ENCODE results near the gene OLAH.

OLAH gene

DNA sequence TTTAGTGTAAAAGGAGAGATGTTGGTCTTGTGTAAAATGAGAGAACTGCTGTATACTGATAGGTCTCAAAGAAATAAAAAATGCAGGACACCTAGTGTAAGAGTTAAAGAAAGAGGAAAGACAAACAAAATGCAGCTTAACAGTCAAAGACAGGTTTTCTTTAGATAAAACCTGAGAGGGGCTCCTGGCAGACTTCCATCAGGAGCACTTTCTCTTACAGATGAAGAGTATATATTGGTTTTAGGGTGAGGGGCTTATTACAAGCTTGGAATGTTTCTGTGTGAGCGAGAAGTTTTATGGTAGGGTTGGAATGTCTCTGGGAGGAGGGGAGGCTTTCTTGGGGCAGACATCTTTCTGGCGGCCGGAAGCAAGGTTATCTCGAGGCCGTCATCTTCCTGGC lies 28.6 kb downstream of the OLAH start:
- no peak for DNase-seq

DNA sequence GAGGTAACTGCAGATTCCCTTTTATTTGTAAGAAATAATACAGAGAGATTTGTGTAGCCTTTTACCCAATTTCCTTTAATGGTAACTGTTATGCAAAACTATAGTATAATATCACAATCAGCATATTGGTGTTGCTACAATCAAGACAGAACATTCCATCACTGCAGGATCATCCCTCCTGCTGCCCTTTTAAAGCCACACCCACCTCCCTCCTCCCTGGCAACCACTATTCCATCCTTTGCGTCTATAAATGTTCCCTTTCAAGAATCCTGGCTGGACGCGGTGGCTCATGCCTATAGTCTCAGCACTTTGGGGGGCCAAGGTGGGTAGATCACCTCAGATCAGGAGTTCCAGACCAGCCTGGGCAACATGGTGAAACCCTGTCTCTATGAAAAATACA lies 31.7 kb downstream of the OLAH start:
- DNase-seq, result no peak

DNA sequence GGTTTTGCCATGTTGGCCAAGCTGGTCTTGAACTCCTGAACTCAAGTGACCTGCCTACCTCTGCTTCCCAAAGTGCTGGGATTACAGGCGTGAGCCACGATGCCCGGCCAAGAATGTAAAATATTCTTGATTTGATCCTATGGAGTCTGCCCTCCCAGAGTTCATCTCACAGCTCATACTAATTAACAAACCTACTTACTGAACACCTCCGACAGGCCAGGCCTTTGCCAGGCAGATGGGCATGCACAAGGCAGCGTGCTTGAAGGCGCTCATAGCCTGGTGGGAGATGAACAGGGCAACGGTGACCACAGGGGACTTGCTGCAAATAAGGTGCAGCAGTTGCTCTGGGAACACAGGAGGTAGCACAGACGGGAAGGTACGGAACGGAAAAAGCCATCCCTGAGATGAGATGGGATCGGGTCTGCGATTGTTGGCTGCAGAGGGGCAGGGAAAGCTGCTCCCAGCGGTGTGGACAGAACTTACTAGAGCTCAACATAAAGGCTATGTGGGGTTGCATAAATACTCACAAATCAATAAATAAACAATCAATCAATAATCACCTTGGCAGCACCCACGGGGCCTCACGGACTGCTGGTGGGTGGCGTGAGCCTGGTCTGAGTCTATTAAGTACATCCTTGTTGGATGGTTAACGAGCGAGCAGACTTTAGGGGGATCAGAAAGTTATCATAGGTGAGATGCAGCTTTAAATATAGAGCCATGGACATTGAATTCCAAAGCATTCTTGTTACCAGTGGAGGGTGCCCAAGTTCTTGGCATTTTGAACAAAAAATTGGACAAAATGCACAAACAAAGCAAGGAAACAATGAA lies 40.1 kb downstream of the OLAH start:
- DNase-seq, result no peak

DNA sequence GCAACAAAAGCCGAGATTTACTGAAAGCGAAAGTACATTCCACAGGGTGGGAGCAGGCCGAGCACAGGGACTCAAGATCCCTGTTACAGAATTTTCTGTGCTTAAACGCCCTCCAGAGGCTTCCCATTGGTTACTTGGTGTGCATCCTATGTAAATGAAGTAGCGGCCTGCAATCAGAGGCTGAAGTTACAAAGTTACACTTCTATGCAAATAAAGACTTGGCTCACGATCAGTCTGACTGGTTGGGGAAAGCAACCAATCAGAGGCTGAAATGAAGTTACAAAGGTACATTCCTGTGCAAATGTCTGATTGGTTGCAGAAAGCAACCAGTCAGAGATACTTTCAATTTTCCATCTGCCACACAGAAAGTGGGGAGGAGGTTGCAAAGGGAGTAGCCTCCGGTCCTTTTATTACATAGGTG lies 40.8 kb downstream of the OLAH start:
- DNase-seq, result peak in 1 of 2 donors; percentile 65

DNA sequence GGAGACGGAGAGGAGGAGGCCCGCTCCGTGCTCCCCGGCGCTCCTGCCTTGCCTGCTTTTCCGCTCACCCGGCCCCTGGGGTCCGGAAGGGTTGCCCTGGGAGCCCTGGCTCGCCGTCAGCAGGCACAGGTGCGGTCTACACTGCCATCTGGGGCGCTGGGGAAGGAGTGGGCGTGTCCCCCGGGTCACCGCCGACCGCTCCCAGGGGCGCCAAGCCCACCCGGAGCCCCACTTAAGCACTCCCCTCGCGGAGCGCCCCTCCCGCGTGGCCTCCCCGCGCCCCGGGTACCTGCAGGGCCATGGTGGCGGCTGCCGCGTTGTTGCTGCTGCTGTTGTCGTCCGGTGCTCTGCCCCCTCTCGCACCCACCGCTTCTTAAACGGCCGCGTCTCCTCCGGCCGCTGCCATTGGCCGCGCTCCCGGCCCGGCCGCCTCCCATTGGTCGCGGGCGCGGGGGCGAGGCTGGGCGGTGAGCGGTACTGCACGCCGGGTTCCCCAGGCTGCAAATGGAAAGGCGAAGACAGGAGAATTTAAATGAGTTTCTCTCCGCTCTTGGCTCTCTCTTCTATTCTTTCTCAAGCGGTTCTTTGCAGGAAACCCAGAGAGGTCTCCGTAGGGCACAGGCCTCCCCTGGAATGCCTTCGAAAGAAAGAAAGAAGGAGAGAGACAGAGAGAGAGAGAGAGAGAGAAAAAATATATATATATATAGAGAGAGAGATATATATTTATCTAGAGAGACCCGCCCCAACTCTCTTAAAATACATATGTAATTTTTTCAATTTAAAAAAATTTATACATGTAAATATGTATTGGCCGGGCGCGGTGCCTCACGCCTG lies 44.9 kb downstream of the OLAH start, which contains the start of gene ACBD7:
Gene ACBD7 (minus strand): TSS at position 349 of the 834 bp plus-strand sequence. CDS start 48 bp downstream, at position 301.
- DNase-seq, result peak; percentile 78 to 80

DNA sequence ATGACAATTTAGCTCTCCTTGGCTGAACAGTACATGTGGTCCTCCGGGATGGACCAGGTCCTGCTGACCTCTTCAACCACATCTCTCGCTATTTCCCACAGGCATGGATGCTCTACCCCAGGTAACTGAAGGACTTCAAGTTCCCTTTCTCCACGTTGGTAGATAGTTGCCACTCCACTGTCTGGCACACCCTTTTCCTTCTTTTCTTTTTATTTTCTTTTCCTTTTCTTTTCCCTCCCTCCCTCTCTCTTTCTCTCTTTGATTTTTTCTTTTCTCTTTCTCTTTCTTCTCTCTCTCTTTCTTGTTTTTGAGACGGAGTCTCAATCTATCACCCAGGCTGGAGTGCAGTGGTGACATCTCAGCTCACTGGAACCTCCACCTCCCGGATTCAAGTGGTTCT lies 47.7 kb downstream of the OLAH start:
- no peak for DNase-seq

DNA sequence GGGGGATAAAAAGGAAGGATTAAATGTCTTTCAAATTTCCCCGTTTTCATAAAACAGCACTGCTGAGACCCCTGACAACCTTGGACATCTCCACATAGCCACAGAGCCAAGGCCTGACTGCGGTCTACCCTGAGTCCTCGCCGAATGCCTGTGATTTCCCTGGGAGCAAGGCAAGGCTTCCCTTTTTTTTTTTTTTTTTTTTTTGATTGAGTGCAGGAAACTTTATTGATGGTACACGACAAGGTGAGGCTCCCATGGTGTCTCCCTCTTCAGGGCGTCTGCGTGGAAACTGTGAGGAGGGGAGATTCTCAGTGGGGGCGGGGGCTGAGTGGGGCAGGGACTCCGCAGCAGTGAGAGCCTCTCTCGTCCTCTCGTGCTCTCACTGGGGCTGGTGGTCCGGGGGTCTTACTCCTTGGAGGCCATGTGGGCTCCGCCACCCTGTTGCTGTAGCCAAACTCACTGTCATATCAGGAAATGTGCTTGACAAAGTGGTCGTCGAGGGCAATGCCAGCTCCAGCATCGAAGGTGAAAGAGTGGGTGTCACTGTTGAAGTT lies 49.2 kb downstream of the OLAH start:
- DNase-seq, result no peak

DNA sequence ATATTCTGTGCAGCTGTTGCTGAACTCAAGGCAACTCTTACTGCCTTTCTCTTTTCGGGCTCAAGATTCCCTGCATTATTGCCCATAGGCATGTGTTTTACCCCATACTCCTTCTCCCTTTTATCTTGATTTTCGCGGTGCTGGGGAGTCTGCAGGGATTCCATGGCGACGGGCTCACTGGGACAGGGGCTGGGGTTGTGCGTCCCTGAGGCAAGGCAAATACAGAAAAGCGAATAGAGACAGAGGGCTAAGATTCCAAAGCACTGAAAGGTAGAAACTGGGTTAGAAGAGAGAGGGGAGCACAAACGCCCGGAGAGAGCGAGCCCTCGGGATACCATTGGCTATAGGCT lies 52.9 kb downstream of the OLAH start:
- DNase-seq, result no peak

DNA sequence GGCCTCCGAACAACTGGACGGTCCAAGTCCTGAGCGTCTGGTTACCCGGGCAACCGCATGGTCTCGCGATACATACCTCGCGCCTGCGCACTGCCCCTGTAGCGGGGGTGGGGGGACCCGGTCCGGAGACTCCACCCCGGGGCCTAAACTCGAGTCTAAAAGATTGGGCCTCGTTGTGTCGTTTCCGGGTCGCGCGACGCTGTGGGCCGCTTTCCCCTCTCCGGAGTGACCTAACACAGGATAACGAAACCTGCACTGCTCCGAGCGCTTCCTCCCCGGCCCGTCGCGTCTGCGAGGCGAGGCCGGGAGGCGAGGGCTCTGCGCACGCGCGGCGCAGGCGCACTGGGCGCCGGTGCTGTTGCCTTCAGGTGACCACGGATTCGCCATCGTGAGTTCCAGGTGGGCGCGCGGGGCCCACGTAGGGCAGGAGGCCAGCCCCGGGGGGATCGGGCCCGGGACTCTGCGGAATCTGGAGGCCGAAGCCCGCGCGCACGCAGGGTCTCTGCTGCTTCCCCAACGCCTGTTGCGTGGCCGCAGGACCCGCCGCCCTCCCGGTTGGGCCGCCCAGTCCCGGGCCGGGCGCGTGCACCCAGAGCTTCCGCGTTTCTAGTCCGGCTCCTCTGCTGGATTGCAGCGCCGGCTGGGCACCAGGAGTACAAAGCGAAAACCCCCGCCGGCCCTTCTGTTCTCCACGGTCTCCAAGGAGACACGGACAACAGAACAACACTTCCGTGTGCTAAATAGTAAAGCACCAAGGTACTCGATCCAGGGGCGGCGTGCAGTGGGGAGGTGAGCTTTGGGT lies 53.5 kb downstream of the OLAH start, which contains the start of gene RPP38:
Gene RPP38 (plus strand): TSS at position 345 of the 802 bp plus-strand sequence. CDS start 5,960 bp downstream, outside the sequence.
- DNase-seq, result peak; percentile 93 to 94

DNA sequence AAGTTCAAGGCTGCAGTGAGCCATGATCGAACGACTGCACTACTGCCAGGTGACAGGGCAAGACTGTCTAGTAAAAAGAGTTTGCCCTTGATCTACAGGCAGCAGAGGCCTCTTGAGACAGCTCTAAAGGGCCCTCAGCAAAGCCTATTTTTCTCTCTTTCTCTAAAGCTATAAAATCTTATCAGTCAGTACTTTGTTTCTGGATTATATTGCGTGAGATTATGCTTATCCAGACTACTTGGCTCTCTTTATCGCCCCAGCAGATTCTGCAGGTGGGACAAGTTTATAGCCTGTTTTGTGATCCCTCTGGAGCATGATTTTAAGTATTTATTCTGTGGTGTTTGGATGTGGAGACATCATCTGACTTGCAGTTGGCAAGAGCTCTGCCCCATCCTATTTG lies 56.1 kb downstream of the OLAH start:
- DNase-seq, result no peak

DNA sequence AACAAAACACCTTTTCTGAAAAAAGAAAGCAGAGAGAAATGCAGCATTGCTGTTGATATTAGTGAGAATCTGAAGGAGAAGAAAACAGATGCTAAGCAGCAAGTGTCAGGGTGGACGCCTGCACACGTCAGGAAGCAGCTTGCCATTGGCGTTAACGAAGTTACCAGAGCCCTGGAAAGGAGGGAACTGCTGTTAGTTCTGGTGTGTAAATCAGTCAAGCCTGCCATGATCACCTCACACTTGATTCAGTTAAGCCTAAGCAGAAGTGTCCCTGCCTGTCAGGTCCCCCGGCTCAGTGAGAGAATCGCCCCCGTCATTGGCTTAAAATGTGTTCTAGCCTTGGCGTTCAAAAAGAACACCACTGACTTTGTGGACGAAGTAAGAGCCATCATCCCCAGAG lies 59.8 kb downstream of the OLAH start:
- DNase-seq, result no peak

DNA sequence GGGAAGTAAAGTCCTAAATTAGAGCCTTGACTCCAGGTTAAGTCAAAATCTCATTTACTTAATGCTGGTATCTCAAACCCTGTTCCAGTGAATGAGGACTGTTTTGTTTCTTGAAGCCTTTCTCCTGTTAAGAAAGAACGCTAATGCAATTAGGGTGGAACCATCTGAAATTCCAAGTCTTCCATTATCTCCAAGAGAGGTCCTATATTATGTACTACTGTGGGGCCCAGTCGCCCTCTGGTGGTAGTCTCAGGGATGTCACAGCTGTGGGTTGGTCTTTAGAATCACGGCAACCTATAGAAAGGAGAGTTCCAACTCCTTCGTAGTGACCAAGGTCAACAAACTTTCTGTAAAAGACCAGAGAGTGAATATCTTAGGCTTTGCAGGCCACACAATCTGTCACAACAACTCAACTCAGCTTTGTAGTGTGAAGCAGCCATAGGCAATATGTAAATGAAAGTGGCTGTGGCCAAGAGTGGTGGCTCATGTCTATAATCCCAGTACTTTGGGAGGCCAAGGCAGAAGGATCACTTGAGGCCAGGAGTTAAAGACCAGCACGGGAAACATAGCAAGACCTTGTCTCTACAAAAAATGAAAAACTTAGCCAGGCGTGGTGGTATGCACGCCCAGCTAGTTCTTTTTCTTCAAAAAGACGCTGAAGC lies 62.7 kb downstream of the OLAH start:
- DNase-seq, result peak; percentile 66 to 69

DNA sequence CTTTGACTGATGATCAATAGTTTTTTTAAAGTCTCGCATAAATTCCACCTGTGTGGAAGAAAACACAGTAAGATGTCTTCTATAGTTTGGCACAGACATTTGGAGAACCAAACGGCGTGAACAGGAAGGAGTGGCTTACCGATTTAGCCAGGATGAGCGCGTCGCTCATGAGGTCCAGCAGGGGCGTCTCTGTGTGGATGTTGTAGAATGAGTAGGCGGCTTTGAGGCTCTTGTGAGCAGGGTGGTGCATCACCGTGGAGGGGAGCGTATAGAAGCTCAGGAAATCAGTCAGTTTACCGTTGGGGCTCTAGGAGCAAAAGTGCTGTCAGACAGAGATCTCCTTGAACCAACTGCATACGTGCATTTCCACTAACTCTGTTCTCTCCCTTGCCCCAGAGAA lies 68.9 kb downstream of the OLAH start:
- DNase-seq, result no peak

DNA sequence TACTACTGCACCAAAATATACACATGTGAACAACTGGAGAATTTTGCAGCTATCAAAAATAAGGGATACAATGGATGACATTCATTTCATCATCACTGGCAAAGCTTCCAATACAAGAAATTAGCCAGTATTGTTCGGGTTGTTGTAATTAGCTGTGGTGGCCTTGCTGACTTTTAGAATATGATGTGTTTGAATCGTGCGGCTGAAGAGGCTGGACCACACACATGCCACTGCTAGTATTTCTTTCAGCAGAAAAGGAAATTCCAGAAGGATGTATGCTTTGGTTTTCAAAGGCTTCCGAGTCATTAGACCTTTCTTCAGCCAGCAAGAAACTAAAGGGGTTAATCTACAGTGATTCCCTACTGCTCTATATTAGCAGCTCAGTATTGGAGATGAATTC lies 70.0 kb downstream of the OLAH start:
- no peak for DNase-seq

DNA sequence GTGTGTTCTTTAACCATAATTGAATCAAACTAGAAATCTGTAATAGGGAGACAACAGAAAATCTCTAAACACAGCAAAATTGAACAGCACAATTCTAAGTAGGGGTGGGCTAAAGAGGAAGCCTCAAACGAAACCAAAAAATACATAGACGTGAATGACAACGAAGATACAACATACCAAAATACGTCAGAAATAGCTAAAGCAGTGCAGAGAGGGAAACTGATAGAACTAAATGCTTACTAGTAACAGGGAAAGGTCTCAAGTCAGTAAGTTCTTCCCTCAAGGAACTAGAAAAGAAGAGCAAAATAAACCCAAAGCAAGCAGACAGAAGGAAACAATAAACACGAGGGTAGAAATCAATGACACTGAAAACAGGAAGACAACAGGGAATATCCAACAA lies 72.5 kb downstream of the OLAH start:
- no peak for DNase-seq

DNA sequence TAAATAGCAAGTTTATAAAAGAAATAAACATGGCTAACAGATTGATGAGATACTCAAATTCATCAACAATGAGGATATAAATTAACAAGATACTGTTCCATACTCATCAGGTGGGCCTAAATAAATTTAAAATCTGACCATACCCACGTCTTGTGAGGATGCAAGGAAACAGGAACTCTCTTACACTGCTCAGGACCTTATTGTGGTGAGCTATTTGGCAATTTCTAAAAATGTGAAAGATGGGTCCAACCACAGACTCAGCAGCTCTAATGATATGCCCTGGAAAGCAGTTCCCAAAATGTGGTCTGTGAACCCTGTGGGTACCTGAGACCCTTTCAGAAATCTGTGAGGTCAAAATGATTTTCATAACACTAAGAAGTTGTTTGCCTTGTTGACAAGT lies 74.9 kb downstream of the OLAH start:
- DNase-seq, result no peak

DNA sequence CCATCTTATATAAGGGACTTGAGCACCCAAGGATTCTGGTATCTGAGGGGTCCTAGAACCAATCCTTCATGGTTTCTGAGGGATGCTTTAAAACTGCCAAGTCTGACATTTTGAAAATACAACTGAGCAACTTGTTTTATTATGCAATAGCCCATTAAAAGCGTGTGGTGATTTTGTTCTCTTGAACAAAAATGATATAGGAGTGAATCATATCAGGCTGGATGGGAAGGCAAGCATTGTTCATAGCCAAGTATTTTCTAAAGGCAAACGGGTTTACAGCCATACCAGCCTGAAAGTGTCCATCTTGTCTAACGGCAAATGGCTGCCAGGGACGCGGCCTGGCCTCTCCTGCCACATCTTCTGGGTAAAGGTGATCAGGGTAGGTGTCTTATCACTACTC lies 76.8 kb downstream of the OLAH start:
- DNase-seq, result no peak

DNA sequence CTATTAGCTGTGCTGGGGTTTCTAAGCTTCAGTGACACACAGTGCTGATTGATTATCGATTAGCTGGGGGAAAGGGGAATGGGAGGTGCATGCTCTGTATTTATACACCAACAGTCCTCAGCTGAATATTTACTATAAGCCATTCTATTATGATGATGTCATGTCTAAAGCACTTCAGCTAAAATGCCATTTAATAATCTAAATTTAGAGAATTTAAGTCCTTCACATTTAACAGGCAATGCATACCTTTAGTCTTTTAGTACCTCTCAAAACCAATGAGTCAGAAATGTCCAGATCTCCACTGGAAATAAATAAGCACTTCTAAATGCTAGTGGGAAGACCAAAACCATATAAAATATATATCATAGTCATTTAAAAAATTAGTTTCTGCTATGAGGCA lies 78.0 kb downstream of the OLAH start:
- DNase-seq, result no peak

DNA sequence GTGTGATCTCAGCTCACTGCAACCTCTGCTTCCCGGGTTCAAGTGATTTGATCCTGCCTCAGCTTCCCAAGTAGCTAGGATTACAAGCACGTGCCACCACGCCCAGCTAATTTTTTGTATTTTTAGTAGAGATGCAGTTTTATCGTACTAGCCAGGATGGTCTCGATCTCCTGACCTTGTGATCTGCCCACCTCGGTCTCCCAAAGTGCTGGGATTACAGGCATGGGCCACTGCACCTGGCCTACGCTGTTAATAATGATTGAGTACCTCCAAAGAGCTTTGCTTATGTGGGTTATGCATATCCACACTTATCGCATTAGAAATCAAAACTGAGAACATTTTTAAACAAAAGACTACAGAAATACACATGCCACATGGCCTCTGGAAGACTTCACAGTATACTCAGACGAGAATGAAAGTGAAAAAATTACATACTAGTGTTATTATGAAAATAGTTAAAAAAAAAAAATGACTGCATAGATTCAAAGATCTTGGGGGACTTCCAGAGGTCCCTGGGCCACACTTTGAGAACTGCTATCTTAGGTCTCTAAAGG lies 78.8 kb downstream of the OLAH start:
- DNase-seq, result no peak
